Activated T-helper 2 cell treated with anti-CD3 and anti-CD28 coated beads, Interferon-gamma antibody, Interleukin-2, Interleukin-4, amounts not matched to agents 10 μg/mL and 5 μg/mL and 100 μg/mL, durations not matched to agents 14 hours and 24 hours and 36 hours (primary cell): ENCODE results near the gene KRTAP10-3. TPM values are rescaled to one million over a fixed set of nuclear protein-coding genes. Genes with fewer than 3 reads are reported as not detected.
"Not testable (repeated sequence)": the region's sequence is repeated elsewhere in the genome, so short reads cannot be mapped to it uniquely, and the experiment has no call there.

Source experiments
- DNase-seq: peaks from one replicate; pipeline ENCODE4 v3.0.0; 2021; ENCODE audit warnings: low spot score
- H3K27ac Mint-ChIP-seq: one replicate; pipeline ENCODE4 v1.8.0; 2021; ENCODE audit warnings: mixed read lengths
- H3K27me3 Mint-ChIP-seq: one replicate; pipeline ENCODE4 v1.8.0; 2021; ENCODE audit warnings: low read depth, mixed read lengths
- H3K36me3 Mint-ChIP-seq: one replicate; pipeline ENCODE4 v1.8.0; 2021; ENCODE audit warnings: low read depth, mixed read lengths
- H3K4me1 Mint-ChIP-seq: one replicate; pipeline ENCODE4 v1.8.0; 2021; ENCODE audit warnings: low read depth, mixed read lengths
- H3K4me3 Mint-ChIP-seq: one replicate; pipeline ENCODE4 v1.8.0; 2021; ENCODE audit warnings: low read depth, mild to moderate bottlenecking, moderate library complexity, mixed read lengths
- H3K9me3 Mint-ChIP-seq: one replicate; pipeline ENCODE4 v1.8.0; 2021; ENCODE audit warnings: mixed read lengths
- intact Hi-C: fragments of 100-400 bp; cut with micrococcal nuclease; formaldehyde crosslinking; loops from one replicate; pipeline ENCODE4 v1.15.1; 2023
- total RNA-seq: library from RNA; stranded (reverse); gene quantifications from 2 replicates; pipeline ENCODE4 v1.2.3, GENCODE V29; 2022

KRTAP10-3 gene
- total RNA-seq, 1 donor from 2014 or later, result not detected

- DNase-seq, result no peak
- H3K27ac Mint-ChIP-seq, result no peak overlapping the region
- intact Hi-C loops, result no loop called here
Observed at GRCh38 chr21:44572959-44573583, 14.5 kb upstream of the KRTAP10-3 start.

DNA sequence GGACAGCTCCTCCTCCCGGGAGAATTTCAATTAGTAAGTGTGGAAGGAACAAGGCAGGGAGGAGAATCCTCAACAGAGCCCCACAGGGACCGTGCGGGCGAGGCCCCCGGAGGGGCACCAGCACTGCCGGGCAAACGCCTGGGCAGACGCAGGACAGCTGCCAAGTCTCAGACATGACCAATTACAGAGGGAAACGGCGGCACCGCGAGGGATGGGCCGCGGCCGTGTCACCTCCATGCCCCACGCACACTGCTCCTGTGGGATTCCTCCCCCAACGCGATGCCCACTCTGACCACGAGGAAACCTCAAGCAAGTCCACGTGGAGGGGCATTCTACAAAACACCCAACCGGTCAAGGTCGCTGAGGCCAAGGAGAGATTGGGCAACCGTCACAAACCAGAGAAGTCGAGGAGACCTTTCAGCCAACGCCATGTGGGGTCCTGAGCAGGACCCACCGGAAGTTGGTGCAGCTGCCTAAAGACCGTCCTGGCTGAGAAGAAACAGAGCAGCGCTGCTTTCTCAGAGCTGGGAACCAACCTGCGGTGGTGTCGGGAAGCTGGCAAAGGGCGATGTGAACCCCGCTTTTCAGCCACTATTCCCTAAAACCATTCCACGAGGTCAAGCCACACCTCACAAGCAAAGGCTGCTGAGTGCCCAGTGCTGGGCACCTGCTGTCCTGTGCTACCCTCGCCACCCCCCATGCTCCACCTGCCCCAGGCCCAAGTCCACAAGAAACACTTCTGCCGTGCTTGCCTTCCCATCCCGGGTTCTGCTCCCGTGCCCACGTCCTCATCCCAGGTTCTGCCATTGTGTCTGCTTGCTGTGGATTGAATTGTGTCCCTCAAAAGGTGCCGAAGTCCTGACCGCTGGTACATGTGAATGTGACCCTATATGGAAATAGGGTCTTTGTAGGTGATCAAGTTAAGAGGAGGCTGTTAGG is 13.5 kb upstream of the KRTAP10-3 start:
- Mint-ChIP-seq H3K36me3 (no peaks in the 10 kb centered on the region), H3K9me3 (peaks cover 11% of the 10 kb centered on the region), H3K4me3 (no peak overlapping the region), H3K27me3 (peaks cover 2% of the 10 kb centered on the region), H3K4me1 (no peaks in the 10 kb centered on the region), H3K27ac (no peak overlapping the region)
- intact Hi-C loops, result no loop called here
- no peak for DNase-seq

More at GRCh38 chr21:44572959-44573583, 14.5 kb upstream of the KRTAP10-3 start:
- peaks cover 19% of the 10 kb centered on the region for H3K9me3 Mint-ChIP-seq
- peaks cover 2% of the 10 kb centered on the region for H3K27me3 Mint-ChIP-seq
- no peaks in the 10 kb centered on the region for H3K36me3 Mint-ChIP-seq
- no peaks in the 10 kb centered on the region for H3K4me1 Mint-ChIP-seq
- H3K4me3 Mint-ChIP-seq, result no peak overlapping the region

GRCh38 chr21:44571296-44571695 is 12.7 kb upstream of the KRTAP10-3 start:
- DNase-seq, result no peak

GRCh38 chr21:44569861-44570517 is 11.4 kb upstream of the KRTAP10-3 start:
- H3K27me3 Mint-ChIP-seq, result peaks cover 2% of the 10 kb centered on the region
- H3K27ac Mint-ChIP-seq, result no peak overlapping the region
- no peaks in the 10 kb centered on the region for H3K9me3 Mint-ChIP-seq
- DNase-seq, result no peak
- H3K36me3 Mint-ChIP-seq, result no peaks in the 10 kb centered on the region
- H3K4me3 Mint-ChIP-seq, result no peak overlapping the region
- intact Hi-C loops, result no loop called here
- peaks cover 5% of the 10 kb centered on the region for H3K4me1 Mint-ChIP-seq

More at GRCh38 chr21:44571296-44571695, 12.7 kb upstream of the KRTAP10-3 start:
- Mint-ChIP-seq H3K4me3 (no peak overlapping the region), H3K4me1 (no peaks in the 10 kb centered on the region), H3K27ac (no peak overlapping the region), H3K27me3 (peaks cover 2% of the 10 kb centered on the region), H3K36me3 (no peaks in the 10 kb centered on the region), H3K9me3 (peaks cover 6% of the 10 kb centered on the region)
- intact Hi-C loops, result no loop called here

DNA sequence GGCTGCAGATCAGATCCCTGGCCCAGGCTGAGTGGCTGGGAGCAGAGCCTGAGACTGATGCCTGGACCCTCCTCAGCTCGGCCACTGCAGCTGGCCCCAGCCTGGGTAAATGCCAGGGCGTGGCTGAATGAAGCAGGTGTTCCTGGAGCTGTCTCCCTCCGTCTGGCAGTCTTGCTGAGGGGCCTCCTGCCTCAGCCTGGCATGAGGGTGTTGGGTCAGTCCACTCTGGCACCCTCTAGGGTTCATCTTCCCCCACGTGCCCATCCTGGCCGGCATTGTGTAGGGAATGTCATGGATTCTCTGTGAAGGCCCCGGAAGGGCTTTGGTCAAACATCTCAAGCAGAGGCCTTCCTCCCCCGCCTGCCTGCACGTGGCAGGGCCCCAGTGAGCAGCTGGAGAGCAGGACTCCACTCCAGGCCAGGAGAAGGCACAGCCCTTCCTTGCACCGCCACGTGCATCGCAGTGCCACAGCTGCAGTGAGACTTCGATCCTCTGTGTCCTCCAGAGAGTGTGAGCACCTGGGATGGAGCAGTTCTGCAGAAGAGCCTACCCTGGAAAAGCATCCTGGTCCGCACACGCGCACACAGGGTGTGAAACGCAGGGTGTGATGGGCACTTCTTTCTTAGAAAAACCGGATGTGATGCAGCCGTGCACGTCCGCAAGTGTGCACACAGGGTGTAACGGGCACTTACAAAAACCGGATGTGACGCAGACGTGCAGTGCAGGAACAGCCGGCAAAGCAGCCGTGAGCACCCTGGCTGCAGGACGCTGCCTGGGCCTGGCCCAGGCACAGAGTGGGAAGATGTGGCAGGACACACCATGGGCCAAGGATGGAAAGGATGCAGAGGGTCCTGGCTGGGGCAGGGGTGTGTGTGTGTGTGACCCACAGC is 10.3 kb upstream of the KRTAP10-3 start:
- Mint-ChIP-seq H3K9me3 (no peaks in the 10 kb centered on the region), H3K4me1 (peaks cover 12% of the 10 kb centered on the region), H3K36me3 (no peaks in the 10 kb centered on the region), H3K27me3 (peaks cover 2% of the 10 kb centered on the region), H3K27ac (no peak overlapping the region), H3K4me3 (no peak overlapping the region)
- no peak for DNase-seq
- intact Hi-C loops, result no loop called here

DNA sequence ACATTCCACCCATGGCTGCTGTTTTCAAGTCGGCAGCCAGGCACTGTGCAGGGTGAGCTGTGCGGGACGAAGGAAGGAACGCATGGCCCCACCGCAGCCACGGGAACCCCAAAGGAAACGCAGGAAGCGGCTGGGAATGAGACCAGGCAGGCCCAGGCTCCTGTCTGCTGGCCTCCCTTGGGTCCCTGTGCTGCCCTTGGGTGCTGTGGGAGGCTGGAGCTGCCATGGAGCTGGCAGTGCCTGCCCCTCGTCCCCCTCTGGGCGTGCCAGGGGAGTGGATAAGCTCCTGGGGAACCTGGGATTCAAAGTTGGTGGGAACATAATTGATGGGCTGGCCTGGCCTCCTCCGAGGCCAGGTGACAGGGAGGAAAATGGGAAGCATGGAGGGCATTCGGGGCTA is 9.7 kb upstream of the KRTAP10-3 start:
- H3K9me3 Mint-ChIP-seq, result peaks cover under 1% of the 10 kb centered on the region
- H3K36me3 Mint-ChIP-seq, result no peaks in the 10 kb centered on the region

GRCh38 chr21:44567481-44568171 is 9.0 kb upstream of the KRTAP10-3 start:
- DNase-seq, result no peak
- no peak overlapping the region for H3K27ac Mint-ChIP-seq
- peaks cover 4% of the 10 kb centered on the region for H3K9me3 Mint-ChIP-seq
- no peaks in the 10 kb centered on the region for H3K36me3 Mint-ChIP-seq
- intact Hi-C loops, result no loop called here
- no peak overlapping the region for H3K4me3 Mint-ChIP-seq
- H3K27me3 Mint-ChIP-seq, result peaks cover 6% of the 10 kb centered on the region
- peaks cover 12% of the 10 kb centered on the region for H3K4me1 Mint-ChIP-seq

More for the DNA sequence above, 9.7 kb upstream of the KRTAP10-3 start:
- Mint-ChIP-seq H3K27ac (no peak overlapping the region), H3K4me1 (peaks cover 12% of the 10 kb centered on the region), H3K27me3 (peaks cover 4% of the 10 kb centered on the region), H3K4me3 (no peak overlapping the region)
- intact Hi-C loops, result no loop called here
- no peak for DNase-seq

- H3K9me3 Mint-ChIP-seq, result peaks cover 14% of the 10 kb centered on the region
- intact Hi-C loops, result no loop called here
- no peak overlapping the region for H3K4me3 Mint-ChIP-seq
- H3K4me1 Mint-ChIP-seq, result peaks cover 12% of the 10 kb centered on the region
- H3K36me3 Mint-ChIP-seq, result no peaks in the 10 kb centered on the region
- DNase-seq, result no peak
- H3K27me3 Mint-ChIP-seq, result peaks cover 12% of the 10 kb centered on the region
- no peak overlapping the region for H3K27ac Mint-ChIP-seq
Observed at GRCh38 chr21:44566403-44566802, 7.8 kb upstream of the KRTAP10-3 start.

DNA sequence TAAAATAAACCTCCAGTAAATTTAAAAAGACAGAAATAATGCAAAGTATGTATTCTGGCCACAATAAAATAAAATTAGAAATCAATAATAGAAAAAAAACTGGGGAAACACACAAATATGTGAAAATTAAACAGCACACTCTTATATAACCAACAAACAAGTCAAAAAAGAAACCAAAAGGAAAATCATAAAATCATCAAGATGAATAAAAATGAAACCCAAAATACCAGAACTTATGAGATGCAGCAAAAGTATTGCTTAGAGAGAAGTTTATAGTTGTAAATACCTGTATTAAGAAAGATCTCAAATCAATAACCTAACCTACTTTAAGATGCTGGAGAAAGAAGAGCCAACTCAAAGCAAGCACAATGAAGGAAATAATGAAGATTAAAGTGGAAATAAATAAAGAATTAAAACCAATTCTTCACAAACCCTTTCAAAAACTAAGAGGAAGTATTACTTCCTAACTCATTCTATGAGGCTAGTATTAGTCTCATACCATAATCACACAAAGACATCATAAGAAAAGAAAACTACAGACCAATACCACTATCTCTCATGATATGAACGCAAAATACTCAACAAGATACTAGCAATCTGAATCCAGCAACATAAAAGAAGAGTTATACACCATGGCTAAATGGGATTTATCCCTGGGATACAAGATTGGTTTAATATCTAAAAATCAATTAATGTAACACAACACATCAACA is 6.4 kb upstream of the KRTAP10-3 start:
- no peak overlapping the region for H3K4me3 Mint-ChIP-seq
- intact Hi-C loops, result no loop called here
- H3K9me3 Mint-ChIP-seq, result peaks cover 19% of the 10 kb centered on the region
- peaks cover 18% of the 10 kb centered on the region for H3K27me3 Mint-ChIP-seq
- H3K36me3 Mint-ChIP-seq, result no peaks in the 10 kb centered on the region
- H3K4me1 Mint-ChIP-seq, result peaks cover 12% of the 10 kb centered on the region
- no peak for DNase-seq
- no peak overlapping the region for H3K27ac Mint-ChIP-seq

DNA sequence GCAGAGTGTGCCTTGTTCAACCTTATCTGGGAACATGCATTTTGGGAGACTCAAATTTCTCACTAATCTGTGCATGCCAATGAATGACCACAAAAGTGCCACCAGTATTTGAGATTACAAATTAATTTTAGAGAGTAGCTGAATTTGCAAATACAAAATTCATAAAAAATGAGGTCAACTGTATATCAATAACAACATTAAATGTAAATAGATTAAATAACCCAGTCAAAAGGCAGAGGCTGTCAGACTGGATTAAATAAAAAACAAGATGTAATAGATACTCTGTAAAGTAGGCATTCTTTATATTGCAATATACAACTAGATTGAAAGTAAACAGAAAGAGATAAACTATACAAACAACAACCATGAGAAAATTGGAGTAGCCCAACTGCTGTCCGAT is 5.5 kb upstream of the KRTAP10-3 start:
- H3K4me3 Mint-ChIP-seq, result no peak overlapping the region
- peaks cover 12% of the 10 kb centered on the region for H3K4me1 Mint-ChIP-seq

DNA sequence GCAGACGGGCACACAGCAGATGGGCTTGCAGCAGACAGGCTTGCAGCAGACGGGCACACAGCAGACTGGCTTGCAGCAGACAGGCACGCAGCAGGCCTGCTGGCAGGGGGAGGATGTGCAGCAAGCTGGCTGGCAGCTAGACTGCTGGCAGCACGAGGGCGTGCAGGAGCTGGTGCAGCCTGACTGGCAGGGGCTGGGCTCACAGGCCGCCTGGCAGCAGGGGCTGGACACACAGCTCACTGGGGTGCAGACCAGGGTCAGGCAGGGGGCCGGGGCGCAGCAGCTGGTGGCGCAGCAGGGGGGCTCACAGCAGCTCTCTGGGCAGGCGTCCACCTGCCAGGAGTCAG is 293 bp downstream of the KRTAP10-3 start:
- intact Hi-C loops, H3K4me1 Mint-ChIP-seq: not testable (repeated sequence)
- peaks cover 18% of the 10 kb centered on the region for H3K9me3 Mint-ChIP-seq

More for the DNA sequence above, 5.5 kb upstream of the KRTAP10-3 start:
- no peak for DNase-seq
- intact Hi-C loops, result no loop called here
- no peaks in the 10 kb centered on the region for H3K36me3 Mint-ChIP-seq
- H3K27me3 Mint-ChIP-seq, result peaks cover 21% of the 10 kb centered on the region
- no peak overlapping the region for H3K27ac Mint-ChIP-seq
- peaks cover 19% of the 10 kb centered on the region for H3K9me3 Mint-ChIP-seq

More for the DNA sequence above, 293 bp downstream of the KRTAP10-3 start:
- not testable (repeated sequence) for H3K36me3 Mint-ChIP-seq, DNase-seq, H3K27ac Mint-ChIP-seq, H3K4me3 Mint-ChIP-seq
- peaks cover 23% of the 10 kb centered on the region for H3K27me3 Mint-ChIP-seq
